HL-60 (cell line): ENCODE data around the gene MTHFD1L.

Experiments used
- DNase-seq, 2 experiments: peaks; one replicate each; pipeline ENCODE4 v3.0.0-alpha.2; 2010 to 2020; ENCODE audit warnings: low read depth in 1 of 2, low spot score in 1 of 2
- H3K27ac ChIP-seq: fragments of 250-450 bp; sonication (Bioruptor Pico); replicated peaks from 2 replicates; pipeline ENCODE4 v1.5.1; 2020; ENCODE audit warnings: mild to moderate bottlenecking, moderate library complexity
- H3K27me3 ChIP-seq: fragments of 250-450 bp; sonication (Bioruptor Pico); 2 replicates; pipeline ENCODE4 v1.5.1; 2021; ENCODE audit warnings: mild to moderate bottlenecking, moderate library complexity; ENCODE audit not compliant: insufficient read depth, poor library complexity, severe bottlenecking
- H3K4me3 ChIP-seq: replicated peaks from 2 replicates; pipeline ENCODE4 v1.5.1; 2011; ENCODE audit warnings: mild to moderate bottlenecking, control low read depth, low read length; ENCODE audit not compliant: insufficient read depth
- CTCF ChIP-seq: IDR thresholded peaks from one replicate; pipeline ENCODE4 v1.5.1; 2011; ENCODE audit warnings: low read length, control low read depth, inconsistent platforms; ENCODE audit not compliant: insufficient read depth
- GABPA ChIP-seq: IDR thresholded peaks from 2 replicates; pipeline ENCODE4 v1.6.1; 2012; ENCODE audit warnings: low read depth
- POLR2AphosphoS5 ChIP-seq: IDR thresholded peaks from 2 replicates; pipeline ENCODE4 v1.6.1; 2012; ENCODE audit warnings: low read depth
- REST ChIP-seq: IDR thresholded peaks from 2 replicates; pipeline ENCODE4 v1.6.1; 2012; ENCODE audit warnings: low read depth; ENCODE audit not compliant: insufficient replicate concordance
- SPI1 ChIP-seq: IDR thresholded peaks from 2 replicates; pipeline ENCODE4 v1.6.1; 2012; ENCODE audit warnings: low read depth, mild to moderate bottlenecking, borderline replicate concordance

Gene MTHFD1L

GRCh38 chr6:150924808-150925589 lies 59.5 kb downstream of the MTHFD1L start:
- no peak for TF ChIP-seq CTCF
- H3K27ac ChIP-seq: no peak overlapping the region
- H3K27me3 ChIP-seq: no peaks in the 10 kb centered on the region
- DNase-seq: no peak
- no peak overlapping the region for H3K4me3 ChIP-seq

GRCh38 chr6:150925590-150925928 lies 60.1 kb downstream of the MTHFD1L start:
- Histone ChIP-seq H3K27me3 (no peaks in the 10 kb centered on the region), H3K4me3 (no peak overlapping the region), H3K27ac (no peak overlapping the region)
- TF ChIP-seq POLR2AphosphoS5 (no peak), GABPA (no peak), CTCF (no peak), REST (no peak), SPI1 (no peak)
- DNase-seq: no peak

- no peak for TF ChIP-seq SPI1
- no peak for TF ChIP-seq POLR2AphosphoS5
- no peak for TF ChIP-seq REST
- no peak for TF ChIP-seq GABPA
- no peak for TF ChIP-seq CTCF
- Histone ChIP-seq H3K4me3 (no peak overlapping the region), H3K27me3 (no peaks in the 10 kb centered on the region), H3K27ac (no peak overlapping the region)
- DNase-seq: no peak
These were observed 60.5 kb downstream of the MTHFD1L start for GRCh38 chr6:150925976-150926375.

- Histone ChIP-seq H3K27ac (no peak overlapping the region), H3K27me3 (no peaks in the 10 kb centered on the region), H3K4me3 (no peak overlapping the region)
- DNase-seq: no peak
- TF ChIP-seq SPI1 (no peak), CTCF (no peak), POLR2AphosphoS5 (no peak)
These were observed 63.4 kb downstream of the MTHFD1L start for GRCh38 chr6:150928882-150929281.
